Lower lobe of right lung (tissue), 2 donors: Measurements from ENCODE around the gene FRMD4A. TPM values are rescaled to one million over a fixed set of nuclear protein-coding genes. Genes with fewer than 3 reads are reported as not detected.
A peak's percentile ranks its signal among the peaks of the same experiment; 100 is the strongest.

Experiments used
- ATAC-seq, 2 donors: fragments of 200-7000 bp; cut with Tn5 transposase; one replicate each; pipeline ENCODE4 v1.9.1; 2020 to 2022; ENCODE audit warnings: mild to moderate bottlenecking in 2 of 2, moderate library complexity in 2 of 2
- DNase-seq: peaks from one replicate; pipeline ENCODE4 v3.0.0-alpha.2; 2020
- H3K27ac ChIP-seq: fragments of 200-600 bp; one replicate; pipeline ENCODE4 v1.8.0; 2022
- H3K27me3 ChIP-seq: fragments of 200-600 bp; one replicate; pipeline ENCODE4 v1.8.0; 2022; ENCODE audit warnings: low read depth
- H3K36me3 ChIP-seq: fragments of 200-600 bp; one replicate; pipeline ENCODE4 v1.8.0; 2022; ENCODE audit warnings: mild to moderate bottlenecking
- H3K4me1 ChIP-seq: fragments of 200-600 bp; one replicate; pipeline ENCODE4 v1.8.0; 2022
- H3K4me3 ChIP-seq: fragments of 200-600 bp; one replicate; pipeline ENCODE4 v1.8.0; 2022; ENCODE audit warnings: mild to moderate bottlenecking
- H3K9me3 ChIP-seq: fragments of 200-600 bp; one replicate; pipeline ENCODE4 v1.8.0; 2022
- intact Hi-C: fragments of 100-400 bp; cut with DNase I; formaldehyde crosslinking; loops from one replicate; pipeline ENCODE4 v1.11.0; 2022
- total RNA-seq: library from RNA; stranded (reverse); fragmentation: NEBNext Ultra II Directional; extraction: Animal tissue kit (Norgen Biotek cat#: 25700); gene quantifications from one replicate; pipeline ENCODE4 v1.2.1, GENCODE V29; 2021
- TF ChIP-seq, protein P1 (sequence below): fragments of 200-600 bp; IDR thresholded peaks from one replicate; pipeline ENCODE4 v1.8.0; 2022; ENCODE audit warnings: antibody characterized with exemption, mild to moderate bottlenecking
- donor health status: DM: no; HTN: yes; CAD: no; lungs with severe emphysema.

The FRMD4A gene
- total RNA-seq, 1 donor from 2014 or later, result 64.8 TPM

DNA sequence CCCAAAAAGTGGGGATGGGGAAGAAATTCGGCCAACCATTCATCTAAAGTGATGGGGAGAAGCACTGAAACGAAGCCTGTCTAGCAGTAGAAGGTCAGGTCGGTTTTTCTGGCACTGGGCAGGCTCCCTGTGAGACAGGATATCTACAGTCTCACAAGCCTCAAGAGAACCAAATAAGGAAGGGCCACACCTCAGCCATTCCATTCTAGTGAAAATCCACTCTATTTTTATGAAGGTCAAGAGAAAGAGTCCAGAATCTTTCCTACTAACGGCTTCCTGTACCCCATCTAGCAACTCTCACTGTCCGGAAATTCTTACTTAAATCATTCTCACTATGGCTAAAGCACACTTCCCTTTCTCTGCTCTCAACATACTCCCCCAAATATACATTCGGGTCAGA is 476.9 kb downstream of the FRMD4A start:
- H3K36me3 ChIP-seq, result no peaks in the 10 kb centered on the region
- TF ChIP-seq, protein P1, sequence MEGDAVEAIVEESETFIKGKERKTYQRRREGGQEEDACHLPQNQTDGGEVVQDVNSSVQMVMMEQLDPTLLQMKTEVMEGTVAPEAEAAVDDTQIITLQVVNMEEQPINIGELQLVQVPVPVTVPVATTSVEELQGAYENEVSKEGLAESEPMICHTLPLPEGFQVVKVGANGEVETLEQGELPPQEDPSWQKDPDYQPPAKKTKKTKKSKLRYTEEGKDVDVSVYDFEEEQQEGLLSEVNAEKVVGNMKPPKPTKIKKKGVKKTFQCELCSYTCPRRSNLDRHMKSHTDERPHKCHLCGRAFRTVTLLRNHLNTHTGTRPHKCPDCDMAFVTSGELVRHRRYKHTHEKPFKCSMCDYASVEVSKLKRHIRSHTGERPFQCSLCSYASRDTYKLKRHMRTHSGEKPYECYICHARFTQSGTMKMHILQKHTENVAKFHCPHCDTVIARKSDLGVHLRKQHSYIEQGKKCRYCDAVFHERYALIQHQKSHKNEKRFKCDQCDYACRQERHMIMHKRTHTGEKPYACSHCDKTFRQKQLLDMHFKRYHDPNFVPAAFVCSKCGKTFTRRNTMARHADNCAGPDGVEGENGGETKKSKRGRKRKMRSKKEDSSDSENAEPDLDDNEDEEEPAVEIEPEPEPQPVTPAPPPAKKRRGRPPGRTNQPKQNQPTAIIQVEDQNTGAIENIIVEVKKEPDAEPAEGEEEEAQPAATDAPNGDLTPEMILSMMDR, result no peak
- H3K27ac ChIP-seq, result peak overlapping the region; percentile 41
- H3K4me3 ChIP-seq, result no peak overlapping the region
- ATAC-seq (peak in 1 of 2 donors; percentile 40), DNase-seq (no peak)
- intact Hi-C loops, result no loop called here
- no peaks in the 10 kb centered on the region for H3K27me3 ChIP-seq
- H3K9me3 ChIP-seq, result no peaks in the 10 kb centered on the region
- peaks cover 9% of the 10 kb centered on the region for H3K4me1 ChIP-seq

DNA sequence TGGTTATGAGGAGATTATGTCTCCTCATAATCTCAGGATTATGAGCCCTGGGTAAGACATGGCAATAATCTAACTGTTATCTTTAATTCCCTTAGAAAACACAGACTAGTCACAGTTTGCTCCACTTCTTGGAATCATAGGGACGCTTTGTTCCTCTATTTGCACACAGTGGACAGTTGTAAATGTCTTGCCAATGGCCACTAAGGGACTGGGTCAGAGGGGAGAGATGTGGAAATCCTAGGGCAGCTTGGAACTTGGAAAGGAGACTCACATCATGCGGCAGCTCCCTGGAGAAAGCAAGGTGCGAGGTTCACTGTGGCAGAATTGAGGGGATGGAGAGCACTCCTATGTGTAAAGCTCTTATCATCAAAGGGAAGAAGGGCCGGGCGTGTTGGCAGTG is 477.9 kb downstream of the FRMD4A start:
- H3K27ac ChIP-seq, result peak overlapping the region; percentile 63
- H3K9me3 ChIP-seq, result no peaks in the 10 kb centered on the region
- no peaks in the 10 kb centered on the region for H3K36me3 ChIP-seq
- ATAC-seq (peak; percentile 68 to 83), DNase-seq (no peak)
- no peak overlapping the region for H3K4me3 ChIP-seq
- H3K4me1 ChIP-seq, result peaks cover 9% of the 10 kb centered on the region
- TF ChIP-seq, protein P1, result no peak
- H3K27me3 ChIP-seq, result no peaks in the 10 kb centered on the region
- intact Hi-C loops, result no loop called here

DNA sequence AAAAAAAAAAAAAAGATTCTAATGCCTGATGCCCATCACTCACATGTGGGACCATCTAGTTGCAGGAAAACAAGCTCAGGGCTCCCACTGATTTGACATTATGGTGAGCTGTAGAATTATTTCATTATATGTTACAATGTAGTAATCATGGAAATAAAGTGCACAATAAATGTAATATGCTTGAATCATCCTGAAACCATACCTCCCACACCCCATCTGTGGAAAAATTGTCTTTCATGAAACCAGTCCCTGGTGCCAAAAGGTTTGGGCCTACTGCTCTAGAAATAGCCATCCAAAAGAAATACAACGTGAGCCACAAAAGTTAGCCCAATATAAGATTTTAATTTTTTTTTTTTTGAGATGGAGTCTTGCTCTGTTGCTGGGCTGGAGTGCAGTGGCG is 478.8 kb downstream of the FRMD4A start:
- no peak for ATAC-seq
- Histone ChIP-seq H3K9me3 (no peaks in the 10 kb centered on the region), H3K27ac (peak overlapping the region; percentile 63), H3K4me1 (peaks cover 14% of the 10 kb centered on the region), H3K4me3 (no peak overlapping the region), H3K36me3 (no peaks in the 10 kb centered on the region), H3K27me3 (no peaks in the 10 kb centered on the region)
- no peak for DNase-seq
- intact Hi-C loops, result no loop called here
- TF ChIP-seq, protein P1, result no peak

DNA sequence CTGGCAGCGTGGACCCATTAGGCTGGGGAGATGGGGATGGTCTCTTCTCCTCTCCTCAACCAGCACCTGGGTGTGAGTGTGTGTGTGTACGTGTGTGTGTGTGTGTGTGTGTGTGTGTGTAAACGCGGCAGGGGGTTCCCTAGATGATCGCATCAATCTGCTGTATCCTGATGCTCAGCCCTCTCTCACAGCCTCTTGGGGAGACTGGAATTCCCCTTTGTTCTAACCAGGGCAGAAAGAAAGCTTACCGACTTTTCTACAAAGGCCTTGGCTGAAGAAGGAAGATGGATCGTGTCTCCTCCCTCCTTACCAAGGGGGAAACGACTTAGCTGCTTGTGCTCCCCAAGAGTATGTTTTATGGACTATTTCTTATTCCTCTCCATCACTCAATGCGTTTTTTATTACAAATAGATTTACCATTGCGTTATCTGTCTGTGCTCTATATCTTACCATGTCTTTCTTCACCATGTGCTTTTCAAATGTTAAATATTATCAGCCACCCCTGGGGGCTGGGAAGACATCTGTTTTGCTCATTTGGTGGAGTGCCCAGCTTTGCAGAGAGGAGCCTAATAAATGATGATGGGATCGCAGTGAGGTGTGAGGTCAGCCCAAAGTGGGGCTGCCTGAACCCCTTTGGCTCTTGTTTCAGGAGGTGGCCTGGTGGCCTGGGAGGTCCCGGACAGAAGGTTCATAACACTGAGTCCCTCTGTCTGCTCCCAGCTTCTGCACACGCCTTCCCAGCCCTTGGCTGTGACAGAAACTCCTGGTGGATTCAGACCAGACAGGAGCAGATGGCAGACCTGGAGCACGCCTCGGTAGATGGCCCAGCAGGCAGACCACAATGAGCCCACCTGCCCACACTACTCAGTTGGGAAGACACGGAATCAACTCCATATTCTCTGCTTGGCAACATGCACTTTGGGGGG is 481.9 kb downstream of the FRMD4A start:
- Histone ChIP-seq H3K36me3 (no peaks in the 10 kb centered on the region), H3K9me3 (no peaks in the 10 kb centered on the region), H3K27me3 (no peaks in the 10 kb centered on the region), H3K4me1 (peaks cover 16% of the 10 kb centered on the region), H3K27ac (no peak overlapping the region), H3K4me3 (no peak overlapping the region)
- ATAC-seq (no peak), DNase-seq (no peak)
- intact Hi-C loops, result no loop called here
- TF ChIP-seq, protein P1, result no peak

DNA sequence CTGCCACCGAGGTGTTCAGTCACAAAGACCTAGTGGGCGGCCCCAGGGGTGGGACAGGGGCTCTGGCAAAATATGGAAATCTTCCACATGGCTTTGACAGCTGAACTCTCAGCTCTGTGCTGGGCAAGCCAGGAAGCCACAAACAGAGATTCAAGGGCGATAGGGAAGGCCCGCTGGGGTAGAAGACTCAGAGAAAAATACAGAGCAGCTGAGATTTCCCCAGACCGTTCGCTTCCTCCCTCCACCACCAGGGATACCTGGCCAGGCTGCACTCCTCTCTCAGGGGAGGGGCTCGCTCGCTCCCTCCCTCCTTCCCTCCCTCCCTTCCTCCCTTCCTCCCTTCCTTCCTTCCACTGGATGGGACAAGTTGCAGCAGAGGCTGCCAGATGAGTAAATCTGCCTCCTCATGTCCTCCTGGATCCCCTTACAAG is 483.5 kb downstream of the FRMD4A start:
- no peak overlapping the region for H3K4me3 ChIP-seq
- H3K27me3 ChIP-seq, result no peaks in the 10 kb centered on the region
- H3K27ac ChIP-seq, result no peak overlapping the region
- no peak for ATAC-seq
- DNase-seq, result no peak
- no peaks in the 10 kb centered on the region for H3K9me3 ChIP-seq
- no peaks in the 10 kb centered on the region for H3K36me3 ChIP-seq
- TF ChIP-seq, protein P1, result no peak
- H3K4me1 ChIP-seq, result peaks cover 7% of the 10 kb centered on the region
- intact Hi-C loops, result no loop called here
